Keratinocyte (primary cell): ENCODE measurements around the gene ZNF136. TPM values are rescaled to one million over a fixed set of nuclear protein-coding genes. Genes with fewer than 3 reads are reported as not detected.

Experiments used
- DNase-seq: peaks from one replicate; pipeline ENCODE4 v3.0.0-alpha.2; 2011; ENCODE audit warnings: low read depth, missing footprints, low spot score
- FAIRE-seq: peaks from 2 replicates; lab custom pipeline; 2011; peaks lifted over from hg19 to GRCh38; lab: Jason Lieb, UNC
- H2AFZ ChIP-seq: 2 replicates; pipeline ENCODE4 v1.6.0; 2012; ENCODE audit warnings: low read length, control low read depth, inconsistent platforms; ENCODE audit not compliant: control insufficient read depth
- H3K27ac ChIP-seq: 2 replicates; pipeline ENCODE4 v1.5.1; 2011; ENCODE audit warnings: low read length; ENCODE audit not compliant: control insufficient read depth, insufficient read depth
- H3K27me3 ChIP-seq: 3 replicates; pipeline ENCODE4 v1.6.0; 2011; ENCODE audit warnings: low read length; ENCODE audit not compliant: control insufficient read depth, insufficient read depth; ENCODE audit errors: extremely low read depth
- H3K36me3 ChIP-seq, 2 experiments: 2 replicates in 1 of 2; 3 replicates in 1 of 2; pipeline ENCODE4 v1.5.1; 2011; ENCODE audit warnings: low read length in 2 of 2, mild to moderate bottlenecking in 1 of 2; ENCODE audit not compliant: control insufficient read depth in 2 of 2, insufficient read depth in 2 of 2; ENCODE audit errors: extremely low read depth in 1 of 2
- H3K4me1 ChIP-seq: 3 replicates; pipeline ENCODE4 v1.5.1; 2011; ENCODE audit warnings: low read length; ENCODE audit not compliant: control insufficient read depth, insufficient read depth; ENCODE audit errors: extremely low read depth
- H3K4me2 ChIP-seq: 3 replicates; pipeline ENCODE4 v1.6.0; 2011; ENCODE audit warnings: low read depth, low read length; ENCODE audit not compliant: control insufficient read depth, insufficient read depth; ENCODE audit errors: extremely low read depth
- H3K4me3 ChIP-seq, 3 experiments: fragments of 200-600 bp in 1 of 3; sonication (generic) in 1 of 3; 2 replicates in 2 of 3; 3 replicates in 1 of 3; pipeline ENCODE4 v1.5.1; 2011 to 2016; ENCODE audit warnings: low read length in 3 of 3, mild to moderate bottlenecking in 3 of 3, control low read depth in 2 of 3, inconsistent platforms in 1 of 3, low read depth in 1 of 3, mixed read lengths in 1 of 3, mixed run types in 1 of 3, moderate library complexity in 1 of 3; ENCODE audit not compliant: control insufficient read depth in 2 of 3, insufficient read depth in 2 of 3; ENCODE audit errors: extremely low read depth in 1 of 3
- H3K79me2 ChIP-seq: 2 replicates; pipeline ENCODE4 v1.6.0; 2012; ENCODE audit warnings: low read length; ENCODE audit not compliant: control insufficient read depth, insufficient read depth
- H3K9ac ChIP-seq: 3 replicates; pipeline ENCODE4 v1.6.0; 2011; ENCODE audit warnings: low read length; ENCODE audit not compliant: control insufficient read depth, insufficient read depth; ENCODE audit errors: extremely low read depth
- H3K9me1 ChIP-seq: 3 replicates; pipeline ENCODE4 v1.6.0; 2011; ENCODE audit warnings: low read length; ENCODE audit not compliant: control insufficient read depth, insufficient read depth; ENCODE audit errors: extremely low read depth
- H3K9me3 ChIP-seq: 2 replicates; pipeline ENCODE4 v1.5.1; 2012; ENCODE audit warnings: low read depth, low read length; ENCODE audit not compliant: control insufficient read depth
- H4K20me1 ChIP-seq: 3 replicates; pipeline ENCODE4 v1.6.0; 2011; ENCODE audit warnings: low read length; ENCODE audit not compliant: control insufficient read depth, insufficient read depth; ENCODE audit errors: extremely low read depth
- CTCF ChIP-seq, 3 experiments: IDR thresholded peaks in 1 of 3; conservative IDR thresholded peaks in 1 of 3; optimal IDR thresholded peaks in 1 of 3; 2 replicates in 2 of 3; 3 replicates in 1 of 3; pipeline versions ENCODE3 to v1.5.1; 2011; ENCODE audit warnings: low read length in 3 of 3, mild to moderate bottlenecking in 3 of 3, moderate library complexity in 2 of 3, control low read depth in 1 of 3, inconsistent platforms in 1 of 3; ENCODE audit not compliant: insufficient read depth in 2 of 3; ENCODE audit errors: extremely low read depth in 1 of 3
- EZH2 ChIP-seq: IDR thresholded peaks from one replicate; pipeline ENCODE4 v1.6.1; 2012; ENCODE audit warnings: inconsistent platforms, mild to moderate bottlenecking, low read length, moderate library complexity
- dilution Hi-C: fragments of 300-500 bp; cut with MboI; formaldehyde crosslinking; loops from one replicate; pipeline ENCODE4 v1.7.0; 2020; ENCODE audit warnings: low sequenced_read_pairs; ENCODE audit not compliant: extremely low pct_ligation_motif_present
- polyA plus RNA-seq, 5 experiments: library from polyadenylated mRNA; depleted of rRNA in 3 of 5; stranded (reverse) in 3 of 5; stranded (forward) in 1 of 5; unstranded in 1 of 5; fragments of >200 nt; gene quantifications; 1 replicate in 1 of 5; 2 replicates in 3 of 5; 3 replicates in 1 of 5; pipeline versions ENCODE4 v1.2.1 to v1.2.3, GENCODE V29; 2011 to 2012; ENCODE audit warnings: missing spikeins in 2 of 5, low read depth in 1 of 5, low replicate concordance in 1 of 5

Gene ZNF136
- polyA plus RNA-seq, 1 donor (not counting 4 experiments of a cell fraction or from before 2014, with no cell fraction given), result 2.9 TPM

DNA sequence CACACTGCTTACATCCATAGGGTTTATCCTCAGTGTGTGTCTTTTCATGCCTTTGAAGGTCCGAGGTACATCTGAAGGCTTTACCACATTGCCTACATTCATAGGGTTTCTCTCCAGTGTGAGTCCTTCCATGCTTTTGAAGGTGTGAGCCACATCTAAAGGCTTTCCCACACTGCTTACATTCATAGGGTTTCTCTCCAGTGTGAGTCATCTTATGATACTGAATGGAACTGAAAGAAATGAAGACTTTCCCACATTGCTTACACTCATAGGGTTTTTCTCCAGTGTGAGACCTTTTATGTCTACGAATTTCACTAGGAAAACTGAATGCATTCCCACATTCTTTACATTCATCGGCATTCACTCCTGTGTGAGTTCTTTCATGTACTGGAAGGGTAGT, 29.8 kb upstream of the ZNF136 start:
- Histone ChIP-seq H3K36me3 (peaks cover 7 to 19% of the 10 kb centered on the region in 2 experiments), H3K79me2 (peaks cover 8% of the 10 kb centered on the region), H2AFZ (no peak overlapping the region), H3K27ac (no peak overlapping the region), H3K9me1 (no peaks in the 10 kb centered on the region), H3K4me2 (no peak overlapping the region), H4K20me1 (no peaks in the 10 kb centered on the region), H3K27me3 (no peaks in the 10 kb centered on the region), H3K9me3 (peaks cover 25% of the 10 kb centered on the region), H3K9ac (no peak overlapping the region), H3K4me3 (no peak overlapping the region), H3K4me1 (no peaks in the 10 kb centered on the region)
- DNase-seq, result no peak
- dilution Hi-C loops, result no loop called here
- TF ChIP-seq CTCF (optimal IDR thresholded peaks at IDR 0.05 in 1 of 3, IDR thresholded peaks at IDR 0.05 in 1 of 3, conservative IDR thresholded peaks at IDR 0.05 in 1 of 3; ENCODE audit: extremely low read depth in 1 of 3, insufficient read depth in 2 of 3, low read length in 3 of 3) (no peak), EZH2 (no peak)
- no peak for FAIRE-seq

DNA sequence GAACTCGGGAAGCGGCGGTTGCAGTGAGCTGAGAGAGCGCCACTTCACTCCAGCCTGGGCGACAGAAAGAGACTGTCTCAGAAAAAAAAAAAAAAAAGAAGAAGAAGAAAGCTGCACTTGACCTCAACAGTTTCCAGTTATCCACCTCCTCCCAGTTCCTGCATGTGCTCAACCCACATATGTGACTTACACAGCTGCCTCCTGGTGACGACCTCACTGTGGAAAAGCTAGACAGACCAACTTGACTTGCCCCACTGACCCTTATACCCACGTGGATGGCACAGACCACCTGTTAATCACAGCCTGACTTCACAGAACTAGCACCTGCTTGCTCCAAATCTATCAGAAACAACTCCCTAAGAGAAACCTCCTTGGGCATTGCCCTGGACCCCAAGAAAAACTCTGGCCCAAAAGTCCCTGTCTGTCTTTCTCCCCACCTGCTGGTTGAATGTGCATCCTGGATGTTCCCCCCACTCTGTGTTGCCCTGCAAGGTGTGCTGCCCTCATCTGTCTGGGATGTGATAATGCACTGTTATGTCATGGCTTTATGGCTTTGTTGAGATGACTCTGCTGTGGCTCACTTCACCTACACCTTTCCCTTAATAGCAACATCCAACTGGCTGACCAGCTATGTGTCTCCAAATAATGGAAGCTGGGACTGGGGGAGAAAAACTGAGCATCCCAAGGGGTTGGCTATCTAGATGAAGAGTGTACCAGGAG, 25.5 kb upstream of the ZNF136 start:
- no peak overlapping the region for H2AFZ ChIP-seq
- no peaks in the 10 kb centered on the region for H4K20me1 ChIP-seq
- peaks cover 7 to 19% of the 10 kb centered on the region in 2 experiments for H3K36me3 ChIP-seq
- H3K9me1 ChIP-seq, result no peaks in the 10 kb centered on the region
- dilution Hi-C loops, result no loop called here
- H3K27ac ChIP-seq, result no peak overlapping the region
- no peak for DNase-seq
- FAIRE-seq, result no peak
- TF ChIP-seq EZH2 (no peak), CTCF (optimal IDR thresholded peaks at IDR 0.05 in 1 of 3, IDR thresholded peaks at IDR 0.05 in 1 of 3, conservative IDR thresholded peaks at IDR 0.05 in 1 of 3; ENCODE audit: extremely low read depth in 1 of 3, insufficient read depth in 2 of 3, low read length in 3 of 3) (peak; percentile 19 to 50 (median 49))
- H3K4me3 ChIP-seq, result no peak overlapping the region
- H3K9ac ChIP-seq, result no peak overlapping the region
- H3K4me1 ChIP-seq, result peaks cover 7% of the 10 kb centered on the region
- no peaks in the 10 kb centered on the region for H3K27me3 ChIP-seq
- peaks cover 19% of the 10 kb centered on the region for H3K9me3 ChIP-seq
- peaks cover 15% of the 10 kb centered on the region for H3K79me2 ChIP-seq
- no peak overlapping the region for H3K4me2 ChIP-seq
